Mucosa of rectum (tissue), 2 donors: ENCODE data around the gene GPR176.

Experiments used
- H3K27ac ChIP-seq, 2 donors: one replicate each; pipeline ENCODE4 v1.7.0; 2013; ENCODE audit warnings: inconsistent platforms in 2 of 2, low read depth in 2 of 2, low read length in 2 of 2
- H3K27me3 ChIP-seq, 2 donors: one replicate each; pipeline ENCODE4 v1.7.0; 2013; ENCODE audit warnings: low read length in 2 of 2; ENCODE audit not compliant: control insufficient read depth in 2 of 2, insufficient read depth in 2 of 2
- H3K36me3 ChIP-seq, 2 donors: one replicate each; pipeline ENCODE4 v1.7.0; 2013; ENCODE audit warnings: low read length in 2 of 2; ENCODE audit not compliant: control insufficient read depth in 2 of 2, insufficient read depth in 2 of 2
- H3K4me1 ChIP-seq, 2 donors: one replicate each; pipeline ENCODE4 v1.7.0; 2013; ENCODE audit warnings: low read length in 2 of 2, mild to moderate bottlenecking in 1 of 2; ENCODE audit not compliant: control insufficient read depth in 2 of 2, insufficient read depth in 2 of 2
- H3K4me3 ChIP-seq, 2 donors: one replicate each; pipeline ENCODE4 v1.7.0; 2013; ENCODE audit warnings: low read length in 2 of 2
- H3K9ac ChIP-seq, 2 donors: one replicate each; pipeline ENCODE4 v1.7.0; 2013; ENCODE audit warnings: low read length in 2 of 2, low read depth in 1 of 2, mild to moderate bottlenecking in 1 of 2
- H3K9me3 ChIP-seq, 2 donors: one replicate each; pipeline ENCODE4 v1.7.0; 2013; ENCODE audit warnings: low read length in 2 of 2; ENCODE audit not compliant: control insufficient read depth in 2 of 2
- donor health status: healthy.
- donor health status: Normal muscosa, but diverticular disease.

The GPR176 gene

GRCh38 chr15:39792025-39792843 lies 127.8 kb downstream of the GPR176 start:
- no peak overlapping the region for H3K27ac ChIP-seq
- H3K4me1 ChIP-seq = no peaks in the 10 kb centered on the region
- no peak overlapping the region for H3K9ac ChIP-seq

DNA sequence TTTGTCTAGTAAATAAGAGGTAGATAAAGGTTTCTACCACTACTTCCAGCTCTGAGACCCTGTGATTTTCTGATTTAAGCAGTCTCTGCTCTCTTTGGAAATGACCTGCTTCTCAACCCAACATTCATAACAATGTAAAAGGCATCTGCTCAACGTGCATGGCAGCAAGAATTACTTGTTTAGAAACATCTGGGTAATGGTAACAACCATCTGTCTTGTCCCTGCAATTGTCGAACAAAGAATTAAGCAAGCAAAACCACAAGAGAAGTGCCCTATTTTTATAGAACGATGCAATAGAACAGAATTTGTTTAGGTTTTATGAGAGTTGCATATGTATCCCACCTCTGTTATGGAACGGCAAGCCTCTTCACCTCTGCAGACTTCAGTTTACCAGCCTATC lies 130.3 kb downstream of the GPR176 start:
- Histone ChIP-seq H3K27me3 (no peaks in the 10 kb centered on the region), H3K4me3 (no peak overlapping the region), H3K9ac (no peak overlapping the region), H3K27ac (no peak overlapping the region), H3K4me1 (no peaks in the 10 kb centered on the region), H3K9me3 (no peaks in the 10 kb centered on the region), H3K36me3 (no peaks in the 10 kb centered on the region)

More at GRCh38 chr15:39792025-39792843, 127.8 kb downstream of the GPR176 start:
- no peaks in the 10 kb centered on the region for H3K36me3 ChIP-seq
- H3K4me3 ChIP-seq = no peak overlapping the region
- H3K9me3 ChIP-seq = no peaks in the 10 kb centered on the region
- H3K27me3 ChIP-seq = no peaks in the 10 kb centered on the region

DNA sequence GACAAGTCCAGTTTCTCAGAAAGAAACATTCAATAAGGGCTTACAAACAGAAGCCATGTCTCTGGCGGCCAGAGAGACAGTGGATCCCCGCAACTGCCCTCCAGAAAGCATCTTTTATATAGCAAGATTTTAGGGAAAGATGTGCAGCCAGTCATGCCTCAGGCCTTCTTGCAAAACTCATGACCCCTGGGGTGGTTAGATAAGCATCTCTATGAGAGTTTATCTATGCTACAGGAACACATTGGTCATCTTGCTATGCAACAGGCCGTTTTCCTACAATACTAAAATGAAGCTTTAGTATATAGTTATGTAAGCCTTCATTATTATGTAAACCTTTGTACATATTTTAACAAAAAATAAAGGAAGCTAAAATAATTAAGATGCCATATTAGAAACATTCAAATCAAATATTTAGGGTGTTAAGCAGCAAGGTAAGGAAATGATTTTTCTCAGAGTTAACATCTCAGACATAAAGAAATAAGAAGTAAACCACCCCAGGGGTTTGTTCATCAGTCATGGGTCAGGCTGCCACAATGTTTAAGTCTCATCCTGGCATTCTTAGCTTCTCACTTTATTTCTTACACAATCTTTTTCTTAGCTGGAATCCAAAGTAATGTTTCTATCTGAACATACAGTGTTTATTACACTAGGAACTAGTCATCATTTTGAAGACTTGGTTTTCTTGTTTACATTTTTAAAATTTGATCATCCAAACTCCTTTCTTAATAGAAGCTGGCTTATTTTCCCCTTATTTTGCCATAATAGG lies 131.1 kb downstream of the GPR176 start:
- H3K9me3 ChIP-seq = no peaks in the 10 kb centered on the region
- H3K27ac ChIP-seq = peak overlapping the region in 1 of 2 donors; percentile 5
- H3K4me1 ChIP-seq = peaks cover 0 to 4% of the 10 kb centered on the region in 2 donors
- no peak overlapping the region for H3K9ac ChIP-seq
- no peak overlapping the region for H3K4me3 ChIP-seq
- no peaks in the 10 kb centered on the region for H3K27me3 ChIP-seq
- no peaks in the 10 kb centered on the region for H3K36me3 ChIP-seq

DNA sequence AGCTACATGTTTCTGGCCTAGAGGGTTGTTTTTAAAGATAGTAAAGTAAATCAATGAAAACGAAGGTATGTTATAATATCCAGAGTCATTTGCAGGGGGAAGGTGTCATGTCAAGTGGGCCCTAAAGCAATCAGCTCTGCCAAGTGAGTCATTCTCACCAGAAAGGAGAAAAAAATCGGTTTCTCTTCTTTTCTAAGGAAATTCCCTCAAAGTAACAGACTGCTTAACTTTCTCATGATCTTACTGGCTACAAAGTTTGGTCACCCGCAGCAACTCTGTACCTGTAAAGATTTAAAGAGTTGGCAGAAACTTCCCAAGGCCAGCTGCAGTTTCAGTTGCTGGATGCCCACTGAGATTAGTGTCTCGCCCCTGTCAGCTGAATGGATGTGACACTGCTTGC lies 132.0 kb downstream of the GPR176 start:
- Histone ChIP-seq H3K4me3 (no peak overlapping the region), H3K27me3 (no peaks in the 10 kb centered on the region), H3K9ac (no peak overlapping the region), H3K9me3 (no peaks in the 10 kb centered on the region), H3K27ac (no peak overlapping the region), H3K4me1 (peaks cover 5 to 10% of the 10 kb centered on the region in 2 donors), H3K36me3 (no peaks in the 10 kb centered on the region)

GRCh38 chr15:39787479-39787878 lies 132.6 kb downstream of the GPR176 start:
- Histone ChIP-seq H3K4me1 (peaks cover 5 to 10% of the 10 kb centered on the region in 2 donors), H3K9ac (no peak overlapping the region), H3K9me3 (no peaks in the 10 kb centered on the region), H3K27me3 (no peaks in the 10 kb centered on the region), H3K36me3 (no peaks in the 10 kb centered on the region), H3K27ac (no peak overlapping the region), H3K4me3 (no peak overlapping the region)

GRCh38 chr15:39786447-39787056 lies 133.5 kb downstream of the GPR176 start:
- no peaks in the 10 kb centered on the region for H3K27me3 ChIP-seq
- no peak overlapping the region for H3K27ac ChIP-seq
- peaks cover 5 to 10% of the 10 kb centered on the region in 2 donors for H3K4me1 ChIP-seq
- no peaks in the 10 kb centered on the region for H3K36me3 ChIP-seq
- H3K9me3 ChIP-seq = no peaks in the 10 kb centered on the region
- no peak overlapping the region for H3K4me3 ChIP-seq
- no peak overlapping the region for H3K9ac ChIP-seq

- Histone ChIP-seq H3K9me3 (no peaks in the 10 kb centered on the region), H3K4me3 (no peak overlapping the region), H3K27me3 (no peaks in the 10 kb centered on the region), H3K36me3 (no peaks in the 10 kb centered on the region), H3K4me1 (peaks cover 5 to 10% of the 10 kb centered on the region in 2 donors), H3K9ac (no peak overlapping the region), H3K27ac (no peak overlapping the region)
These were observed 134.2 kb downstream of the GPR176 start for GRCh38 chr15:39785841-39786240.

DNA sequence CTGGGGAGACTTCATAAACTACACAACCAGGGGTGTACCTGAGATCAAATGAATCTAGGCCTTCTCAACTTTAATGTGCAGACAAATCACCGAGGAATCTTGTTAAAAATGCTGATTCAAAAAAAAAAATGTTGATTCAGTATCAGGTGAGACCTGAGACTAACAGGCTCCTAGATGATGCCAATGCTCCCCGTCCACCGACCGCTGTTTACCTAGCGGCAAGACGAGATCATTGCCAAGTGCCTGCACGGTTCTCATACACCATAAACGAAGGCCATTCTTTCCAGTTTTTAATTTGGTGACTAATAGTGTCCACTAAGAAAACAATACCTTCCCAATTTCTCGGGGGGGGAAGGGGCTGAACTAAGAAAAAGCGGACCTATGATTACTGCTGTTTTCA lies 134.9 kb downstream of the GPR176 start:
- no peak overlapping the region for H3K4me3 ChIP-seq
- no peaks in the 10 kb centered on the region for H3K9me3 ChIP-seq
- peaks cover 5 to 10% of the 10 kb centered on the region in 2 donors for H3K4me1 ChIP-seq
- no peaks in the 10 kb centered on the region for H3K36me3 ChIP-seq
- no peak overlapping the region for H3K9ac ChIP-seq
- H3K27me3 ChIP-seq = no peaks in the 10 kb centered on the region
- no peak overlapping the region for H3K27ac ChIP-seq

GRCh38 chr15:39784638-39785037 lies 135.4 kb downstream of the GPR176 start:
- Histone ChIP-seq H3K27ac (no peak overlapping the region), H3K27me3 (no peaks in the 10 kb centered on the region), H3K4me1 (peaks cover 5 to 10% of the 10 kb centered on the region in 2 donors), H3K9ac (no peak overlapping the region), H3K4me3 (no peak overlapping the region), H3K9me3 (no peaks in the 10 kb centered on the region), H3K36me3 (no peaks in the 10 kb centered on the region)

DNA sequence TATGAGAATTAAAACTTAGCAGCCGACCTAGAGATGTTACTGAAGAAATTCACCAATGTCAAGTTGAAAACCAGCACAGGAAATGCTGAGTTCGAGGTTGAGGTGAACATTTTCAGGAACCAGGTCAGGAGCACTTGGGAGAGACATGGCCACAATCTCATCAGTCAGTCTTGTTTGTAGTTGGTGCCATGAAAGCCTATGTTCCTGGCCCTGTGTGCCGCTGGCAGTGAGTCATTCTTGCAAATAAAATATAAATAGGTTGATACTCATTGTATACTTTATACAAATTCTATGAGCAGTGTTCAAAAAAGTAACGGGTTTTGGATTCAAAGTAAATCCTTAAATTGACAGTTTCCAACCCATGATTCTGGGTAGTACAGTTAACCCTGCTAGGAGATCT lies 135.9 kb downstream of the GPR176 start:
- no peak overlapping the region for H3K27ac ChIP-seq
- peaks cover 5 to 10% of the 10 kb centered on the region in 2 donors for H3K4me1 ChIP-seq
- no peak overlapping the region for H3K4me3 ChIP-seq
- H3K27me3 ChIP-seq = no peaks in the 10 kb centered on the region
- H3K36me3 ChIP-seq = no peaks in the 10 kb centered on the region
- H3K9ac ChIP-seq = no peak overlapping the region
- H3K9me3 ChIP-seq = no peaks in the 10 kb centered on the region
